ENCODE data around the gene MYOZ3. TPM values are rescaled to one million over a fixed set of nuclear protein-coding genes. Genes with fewer than 3 reads are reported as not detected.
A peak's percentile ranks its signal among the peaks of the same experiment; 100 is the strongest.

The MYOZ3 gene
- total RNA-seq, 1 donor from 2014 or later: 4.7 TPM

GRCh38 chr5:150689120-150689519 lies 28.1 kb downstream of the MYOZ3 start:
- H3K9me3 ChIP-seq (ENCODE audit: control insufficient read depth in 3 of 3, low read length in 3 of 3): no peaks in the 10 kb centered on the region
- H3K27me3 ChIP-seq (ENCODE audit: control insufficient read depth in 3 of 3, insufficient read depth in 3 of 3, low read length in 3 of 3): no peaks in the 10 kb centered on the region
- H3K9ac ChIP-seq (ENCODE audit: low read depth in 1 of 3, low read length in 3 of 3): no peak overlapping the region
- H3K36me3 ChIP-seq (ENCODE audit: control insufficient read depth in 3 of 3, insufficient read depth in 3 of 3, low read length in 3 of 3): peaks cover 29 to 58% (median 45%) of the 10 kb centered on the region in 3 donors
- peaks cover 5 to 8% (median 8%) of the 10 kb centered on the region in 3 donors for H3K4me1 ChIP-seq (ENCODE audit: control insufficient read depth in 3 of 3, insufficient read depth in 3 of 3, low read length in 3 of 3)
- H3K4me3 ChIP-seq (ENCODE audit: low read length in 3 of 3): no peak overlapping the region
- no peak overlapping the region for H3K27ac ChIP-seq (ENCODE audit: low read depth, low read length)

DNA sequence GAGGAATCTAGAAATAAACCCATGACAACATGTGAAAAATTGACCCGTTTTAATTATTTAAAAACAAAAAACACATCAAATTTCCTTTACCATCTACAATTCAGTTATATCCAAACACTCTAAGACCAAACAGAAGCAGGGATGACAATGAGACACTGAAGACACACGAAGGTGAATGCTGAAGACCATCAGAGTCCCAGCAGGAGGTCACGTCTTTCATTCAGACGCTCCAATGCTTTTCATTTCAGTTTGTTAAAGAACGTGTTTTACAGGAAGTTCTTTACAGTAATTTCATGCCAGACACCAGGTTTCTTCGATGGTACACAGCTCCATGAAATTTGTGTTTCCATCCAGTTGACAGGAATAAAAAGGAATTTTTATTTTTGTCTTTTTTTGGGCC lies 29.7 kb downstream of the MYOZ3 start:
- peaks cover 46 to 71% (median 62%) of the 10 kb centered on the region in 3 donors for H3K36me3 ChIP-seq (ENCODE audit: control insufficient read depth in 3 of 3, insufficient read depth in 3 of 3, low read length in 3 of 3)
- no peak overlapping the region for H3K9ac ChIP-seq (ENCODE audit: low read depth in 1 of 3, low read length in 3 of 3)
- peaks cover 5 to 8% (median 8%) of the 10 kb centered on the region in 3 donors for H3K4me1 ChIP-seq (ENCODE audit: control insufficient read depth in 3 of 3, insufficient read depth in 3 of 3, low read length in 3 of 3)
- no peaks in the 10 kb centered on the region for H3K27me3 ChIP-seq (ENCODE audit: control insufficient read depth in 3 of 3, insufficient read depth in 3 of 3, low read length in 3 of 3)
- no peak overlapping the region for H3K27ac ChIP-seq (ENCODE audit: low read depth, low read length)
- H3K4me3 ChIP-seq (ENCODE audit: low read length in 3 of 3): no peak overlapping the region
- H3K9me3 ChIP-seq (ENCODE audit: control insufficient read depth in 3 of 3, low read length in 3 of 3): no peaks in the 10 kb centered on the region

- no peaks in the 10 kb centered on the region for H3K9me3 ChIP-seq (ENCODE audit: control insufficient read depth in 3 of 3, low read length in 3 of 3)
These were observed 31.2 kb downstream of the MYOZ3 start for GRCh38 chr5:150692276-150692675.

GRCh38 chr5:150694612-150695011 lies 33.6 kb downstream of the MYOZ3 start:
- H3K27ac ChIP-seq (ENCODE audit: low read depth, low read length): no peak overlapping the region
- H3K9me3 ChIP-seq (ENCODE audit: control insufficient read depth in 3 of 3, low read length in 3 of 3): no peaks in the 10 kb centered on the region
- no peak overlapping the region for H3K9ac ChIP-seq (ENCODE audit: low read depth in 1 of 3, low read length in 3 of 3)
- H3K36me3 ChIP-seq (ENCODE audit: control insufficient read depth in 3 of 3, insufficient read depth in 3 of 3, low read length in 3 of 3): peaks cover 68 to 87% (median 82%) of the 10 kb centered on the region in 3 donors
- no peaks in the 10 kb centered on the region for H3K27me3 ChIP-seq (ENCODE audit: control insufficient read depth in 3 of 3, insufficient read depth in 3 of 3, low read length in 3 of 3)
- H3K4me1 ChIP-seq (ENCODE audit: control insufficient read depth in 3 of 3, insufficient read depth in 3 of 3, low read length in 3 of 3): peaks cover 10 to 19% (median 13%) of the 10 kb centered on the region in 3 donors
- H3K4me3 ChIP-seq (ENCODE audit: low read length in 3 of 3): no peak overlapping the region

More at GRCh38 chr5:150692276-150692675, 31.2 kb downstream of the MYOZ3 start:
- peaks cover 61 to 83% (median 73%) of the 10 kb centered on the region in 3 donors for H3K36me3 ChIP-seq (ENCODE audit: control insufficient read depth in 3 of 3, insufficient read depth in 3 of 3, low read length in 3 of 3)
- H3K27me3 ChIP-seq (ENCODE audit: control insufficient read depth in 3 of 3, insufficient read depth in 3 of 3, low read length in 3 of 3): no peaks in the 10 kb centered on the region
- H3K9ac ChIP-seq (ENCODE audit: low read depth in 1 of 3, low read length in 3 of 3): peak overlapping the region in 2 of 3 donors; percentile 3 to 37
- H3K4me1 ChIP-seq (ENCODE audit: control insufficient read depth in 3 of 3, insufficient read depth in 3 of 3, low read length in 3 of 3): peaks cover 5 to 8% (median 8%) of the 10 kb centered on the region in 3 donors
- no peak overlapping the region for H3K4me3 ChIP-seq (ENCODE audit: low read length in 3 of 3)
- peak overlapping the region; percentile 42 for H3K27ac ChIP-seq (ENCODE audit: low read depth, low read length)

DNA sequence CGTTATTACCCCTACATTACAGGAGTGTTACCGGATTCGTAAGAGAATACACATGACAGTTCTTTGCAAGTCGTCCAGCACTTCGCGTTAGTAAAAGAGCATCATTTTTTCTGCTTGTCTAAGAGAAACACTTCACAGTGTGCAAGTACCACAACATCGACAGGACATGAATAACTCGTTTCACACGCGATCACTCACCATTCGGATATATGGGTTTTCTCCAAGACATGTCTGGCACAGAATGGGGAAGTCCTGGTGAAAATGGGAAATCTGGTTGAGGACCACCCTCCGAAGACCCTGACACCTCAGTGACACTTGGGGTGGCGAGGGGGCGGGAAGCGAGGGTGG lies 39.2 kb downstream of the MYOZ3 start:
- no peaks in the 10 kb centered on the region for H3K9me3 ChIP-seq (ENCODE audit: control insufficient read depth in 3 of 3, low read length in 3 of 3)
- H3K36me3 ChIP-seq (ENCODE audit: control insufficient read depth in 3 of 3, insufficient read depth in 3 of 3, low read length in 3 of 3): peaks cover 32 to 36% (median 34%) of the 10 kb centered on the region in 3 donors
- peak overlapping the region; percentile 96 for H3K27ac ChIP-seq (ENCODE audit: low read depth, low read length)
- H3K27me3 ChIP-seq (ENCODE audit: control insufficient read depth in 3 of 3, insufficient read depth in 3 of 3, low read length in 3 of 3): no peaks in the 10 kb centered on the region
- H3K9ac ChIP-seq (ENCODE audit: low read depth in 1 of 3, low read length in 3 of 3): peak overlapping the region; percentile 93 to 99 (median 98)
- H3K4me3 ChIP-seq (ENCODE audit: low read length in 3 of 3): peak overlapping the region; percentile 96 to 99 (median 98)
- peaks cover 12 to 18% (median 12%) of the 10 kb centered on the region in 3 donors for H3K4me1 ChIP-seq (ENCODE audit: control insufficient read depth in 3 of 3, insufficient read depth in 3 of 3, low read length in 3 of 3)

DNA sequence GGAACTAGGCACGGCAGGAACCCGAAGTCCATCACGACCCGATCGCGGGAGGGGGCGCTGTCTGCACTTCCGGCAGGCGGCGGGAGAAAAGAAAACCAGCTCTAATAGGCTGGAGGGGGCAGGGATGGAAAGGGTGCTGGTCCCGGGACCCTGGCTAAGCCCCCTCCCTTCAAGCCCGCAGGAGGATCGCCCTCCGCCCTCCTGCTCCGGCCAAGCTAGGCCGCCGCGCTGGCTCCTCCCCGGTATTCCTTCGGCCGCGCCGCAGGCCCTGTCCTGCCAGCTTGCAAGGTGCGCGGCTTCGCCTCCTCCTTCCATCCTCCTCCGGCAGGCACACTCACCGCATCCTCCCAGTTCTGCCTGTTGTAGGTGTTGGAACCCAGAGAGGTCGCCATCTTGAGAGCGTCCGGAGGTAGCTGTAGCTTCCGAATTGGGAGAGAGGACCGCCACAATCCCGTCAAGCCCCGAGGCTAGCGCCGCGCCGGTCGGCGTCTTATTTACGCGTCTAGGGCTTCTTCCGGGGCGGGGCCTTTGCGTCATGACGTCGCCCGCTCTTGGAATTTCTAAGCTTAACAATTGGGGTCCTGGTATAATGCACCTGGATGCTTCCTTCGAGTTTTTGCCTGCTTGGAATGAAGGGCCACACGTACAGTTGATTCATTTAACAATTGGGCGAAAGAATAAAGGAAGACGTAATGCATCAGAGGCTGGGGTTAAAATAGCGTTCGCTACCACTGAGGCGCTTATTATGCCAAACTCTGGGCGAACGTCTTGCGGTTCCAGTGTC lies 39.7 kb downstream of the MYOZ3 start, which contains the start of gene RBM22:
TSS of gene RBM22 (minus strand) at position 469 of the 784 bp plus-strand sequence. CDS start at position 392, 77 bp downstream.
- Histone ChIP-seq H3K9me3 (ENCODE audit: control insufficient read depth in 3 of 3, low read length in 3 of 3) (no peaks in the 10 kb centered on the region), H3K36me3 (ENCODE audit: control insufficient read depth in 3 of 3, insufficient read depth in 3 of 3, low read length in 3 of 3) (peaks cover 27 to 31% (median 29%) of the 10 kb centered on the region in 3 donors), H3K4me3 (ENCODE audit: low read length in 3 of 3) (peak within 1 kb of the TSS; percentile 96 to 99 (median 98)), H3K27ac (ENCODE audit: low read depth, low read length) (peak within 1 kb of the TSS; percentile 96), H3K4me1 (ENCODE audit: control insufficient read depth in 3 of 3, insufficient read depth in 3 of 3, low read length in 3 of 3) (peaks cover 12 to 18% (median 12%) of the 10 kb centered on the region in 3 donors), H3K27me3 (ENCODE audit: control insufficient read depth in 3 of 3, insufficient read depth in 3 of 3, low read length in 3 of 3) (no peaks in the 10 kb centered on the region), H3K9ac (ENCODE audit: low read depth in 1 of 3, low read length in 3 of 3) (peak within 1 kb of the TSS; percentile 93 to 99 (median 98))

GRCh38 chr5:150703762-150704161 lies 42.7 kb downstream of the MYOZ3 start:
- H3K9ac ChIP-seq (ENCODE audit: low read depth in 1 of 3, low read length in 3 of 3): no peak overlapping the region
- H3K27me3 ChIP-seq (ENCODE audit: control insufficient read depth in 3 of 3, insufficient read depth in 3 of 3, low read length in 3 of 3): no peaks in the 10 kb centered on the region
- peaks cover 4 to 10% (median 4%) of the 10 kb centered on the region in 3 donors for H3K36me3 ChIP-seq (ENCODE audit: control insufficient read depth in 3 of 3, insufficient read depth in 3 of 3, low read length in 3 of 3)
- H3K27ac ChIP-seq (ENCODE audit: low read depth, low read length): no peak overlapping the region
- peaks cover 12 to 16% (median 12%) of the 10 kb centered on the region in 3 donors for H3K4me1 ChIP-seq (ENCODE audit: control insufficient read depth in 3 of 3, insufficient read depth in 3 of 3, low read length in 3 of 3)
- H3K4me3 ChIP-seq (ENCODE audit: low read length in 3 of 3): no peak overlapping the region
- no peaks in the 10 kb centered on the region for H3K9me3 ChIP-seq (ENCODE audit: control insufficient read depth in 3 of 3, low read length in 3 of 3)

- Histone ChIP-seq H3K36me3 (ENCODE audit: control insufficient read depth in 3 of 3, insufficient read depth in 3 of 3, low read length in 3 of 3) (peaks cover 12 to 30% (median 25%) of the 10 kb centered on the region in 3 donors), H3K4me3 (ENCODE audit: low read length in 3 of 3) (no peak overlapping the region)
These were observed 45.8 kb downstream of the MYOZ3 start for GRCh38 chr5:150706776-150707390.

GRCh38 chr5:150710165-150710564 lies 49.1 kb downstream of the MYOZ3 start:
- Histone ChIP-seq H3K9ac (ENCODE audit: low read depth in 1 of 3, low read length in 3 of 3) (no peak overlapping the region), H3K4me1 (ENCODE audit: control insufficient read depth in 3 of 3, insufficient read depth in 3 of 3, low read length in 3 of 3) (no peaks in the 10 kb centered on the region), H3K4me3 (ENCODE audit: low read length in 3 of 3) (no peak overlapping the region), H3K27ac (ENCODE audit: low read depth, low read length) (no peak overlapping the region), H3K36me3 (ENCODE audit: control insufficient read depth in 3 of 3, insufficient read depth in 3 of 3, low read length in 3 of 3) (peaks cover 27 to 47% (median 46%) of the 10 kb centered on the region in 3 donors), H3K27me3 (ENCODE audit: control insufficient read depth in 3 of 3, insufficient read depth in 3 of 3, low read length in 3 of 3) (no peaks in the 10 kb centered on the region), H3K9me3 (ENCODE audit: control insufficient read depth in 3 of 3, low read length in 3 of 3) (no peaks in the 10 kb centered on the region)

More at GRCh38 chr5:150706776-150707390, 45.8 kb downstream of the MYOZ3 start:
- H3K27ac ChIP-seq (ENCODE audit: low read depth, low read length): no peak overlapping the region
- H3K9me3 ChIP-seq (ENCODE audit: control insufficient read depth in 3 of 3, low read length in 3 of 3): no peaks in the 10 kb centered on the region
- no peaks in the 10 kb centered on the region for H3K27me3 ChIP-seq (ENCODE audit: control insufficient read depth in 3 of 3, insufficient read depth in 3 of 3, low read length in 3 of 3)
- no peaks in the 10 kb centered on the region for H3K4me1 ChIP-seq (ENCODE audit: control insufficient read depth in 3 of 3, insufficient read depth in 3 of 3, low read length in 3 of 3)
- H3K9ac ChIP-seq (ENCODE audit: low read depth in 1 of 3, low read length in 3 of 3): no peak overlapping the region

GRCh38 chr5:150723845-150724244 lies 62.8 kb downstream of the MYOZ3 start:
- Histone ChIP-seq H3K27me3 (ENCODE audit: control insufficient read depth in 3 of 3, insufficient read depth in 3 of 3, low read length in 3 of 3) (no peaks in the 10 kb centered on the region), H3K9me3 (ENCODE audit: control insufficient read depth in 3 of 3, low read length in 3 of 3) (no peaks in the 10 kb centered on the region), H3K9ac (ENCODE audit: low read depth in 1 of 3, low read length in 3 of 3) (no peak overlapping the region), H3K27ac (ENCODE audit: low read depth, low read length) (no peak overlapping the region), H3K36me3 (ENCODE audit: control insufficient read depth in 3 of 3, insufficient read depth in 3 of 3, low read length in 3 of 3) (peaks cover 34 to 75% (median 64%) of the 10 kb centered on the region in 3 donors), H3K4me1 (ENCODE audit: control insufficient read depth in 3 of 3, insufficient read depth in 3 of 3, low read length in 3 of 3) (no peaks in the 10 kb centered on the region), H3K4me3 (ENCODE audit: low read length in 3 of 3) (no peak overlapping the region)

Measured in skeletal muscle tissue (tissue), 4 donors.